ENCODE measurements around the gene SUN1.

SUN1 gene

GRCh38 chr7:893686-894085, 61.4 kb downstream of the SUN1 start:
- TF ChIP-seq FOXP2 (optimal IDR thresholded peaks at IDR 0.05; ENCODE audit: borderline replicate concordance, extremely low read depth, extremely low read length, insufficient read depth) (no peak), POLR2AphosphoS5 (IDR thresholded peaks at IDR 0.05; ENCODE audit: low read depth, low read length) (no peak), REST (IDR thresholded peaks at IDR 0.05; ENCODE audit: insufficient read depth in 1 of 2, low read depth in 2 of 2, low read length in 2 of 2) (no peak), SIN3A (IDR thresholded peaks at IDR 0.05; ENCODE audit: borderline replicate concordance, insufficient read depth, low read length) (no peak), TAF1 (IDR thresholded peaks at IDR 0.05; ENCODE audit: borderline replicate concordance, insufficient read depth, low read length) (no peak)

- TF ChIP-seq TAF1 (IDR thresholded peaks at IDR 0.05; ENCODE audit: borderline replicate concordance, insufficient read depth, low read length): no peak
- TF ChIP-seq REST (IDR thresholded peaks at IDR 0.05; ENCODE audit: insufficient read depth in 1 of 2, low read depth in 2 of 2, low read length in 2 of 2): no peak
- no peak for TF ChIP-seq SIN3A (IDR thresholded peaks at IDR 0.05; ENCODE audit: borderline replicate concordance, insufficient read depth, low read length)
- TF ChIP-seq FOXP2 (optimal IDR thresholded peaks at IDR 0.05; ENCODE audit: borderline replicate concordance, extremely low read depth, extremely low read length, insufficient read depth): no peak
- TF ChIP-seq POLR2AphosphoS5 (IDR thresholded peaks at IDR 0.05; ENCODE audit: low read depth, low read length): no peak
Observed at GRCh38 chr7:894164-894867, 62.0 kb downstream of the SUN1 start.

- TF ChIP-seq TAF1 (IDR thresholded peaks at IDR 0.05; ENCODE audit: borderline replicate concordance, insufficient read depth, low read length): no peak
- TF ChIP-seq REST (IDR thresholded peaks at IDR 0.05; ENCODE audit: insufficient read depth in 1 of 2, low read depth in 2 of 2, low read length in 2 of 2): no peak
- no peak for TF ChIP-seq POLR2AphosphoS5 (IDR thresholded peaks at IDR 0.05; ENCODE audit: low read depth, low read length)
- no peak for TF ChIP-seq FOXP2 (optimal IDR thresholded peaks at IDR 0.05; ENCODE audit: borderline replicate concordance, extremely low read depth, extremely low read length, insufficient read depth)
- no peak for TF ChIP-seq SIN3A (IDR thresholded peaks at IDR 0.05; ENCODE audit: borderline replicate concordance, insufficient read depth, low read length)
Observed at GRCh38 chr7:894927-895450, 62.7 kb downstream of the SUN1 start.

- TF ChIP-seq POLR2AphosphoS5 (IDR thresholded peaks at IDR 0.05; ENCODE audit: low read depth, low read length): no peak
- no peak for TF ChIP-seq FOXP2 (optimal IDR thresholded peaks at IDR 0.05; ENCODE audit: borderline replicate concordance, extremely low read depth, extremely low read length, insufficient read depth)
- TF ChIP-seq TAF1 (IDR thresholded peaks at IDR 0.05; ENCODE audit: borderline replicate concordance, insufficient read depth, low read length): no peak
- TF ChIP-seq SIN3A (IDR thresholded peaks at IDR 0.05; ENCODE audit: borderline replicate concordance, insufficient read depth, low read length): no peak
Observed at GRCh38 chr7:895451-896052, 63.3 kb downstream of the SUN1 start.

- TF ChIP-seq REST (IDR thresholded peaks at IDR 0.05; ENCODE audit: insufficient read depth in 1 of 2, low read depth in 2 of 2, low read length in 2 of 2) (peak; percentile 47 to 79; a peak in 3 of 4 replicates), TAF1 (IDR thresholded peaks at IDR 0.05; ENCODE audit: borderline replicate concordance, insufficient read depth, low read length) (no peak)
Observed at GRCh38 chr7:896346-897075, 64.2 kb downstream of the SUN1 start.

Data from PFSK-1 (cell line).